Ishikawa (cell line): ENCODE data around the gene PLCB4.

Source experiments
- EP300 ChIP-seq: IDR thresholded peaks from 2 replicates; pipeline ENCODE4 v1.6.1; 2012; ENCODE audit warnings: borderline replicate concordance
- FOXM1 ChIP-seq: IDR thresholded peaks from 2 replicates; pipeline ENCODE4 v1.6.1; 2012; ENCODE audit warnings: low read depth, borderline replicate concordance
- TAF1 ChIP-seq: IDR thresholded peaks from 2 replicates; pipeline ENCODE4 v1.6.1; 2012; ENCODE audit warnings: low read depth, mild to moderate bottlenecking
- TEAD4 ChIP-seq: IDR thresholded peaks from 2 replicates; pipeline ENCODE4 v1.6.1; 2012
- USF1 ChIP-seq: IDR thresholded peaks from 2 replicates; pipeline ENCODE4 v1.6.1; 2012
- YY1 ChIP-seq: IDR thresholded peaks from 2 replicates; pipeline ENCODE4 v1.6.1; 2012; ENCODE audit warnings: low read depth

- no peak for TF ChIP-seq EP300
- TF ChIP-seq TAF1, result no peak
- TF ChIP-seq FOXM1, result no peak; the same call in 1 of the 2 replicates
- TF ChIP-seq YY1, result no peak
- TF ChIP-seq TEAD4, result no peak
- no peak for TF ChIP-seq USF1
Observed at GRCh38 chr20:9068233-9068801, 570 bp upstream of the PLCB4 start.
